Activated CD8-positive, alpha-beta memory T cell treated with anti-CD3 and anti-CD28 coated beads, Interleukin-2, amount 50 U/mL, for 1 hour (primary cell): ENCODE results near the gene TAF9B.
"Not testable (repeated sequence)": the region's sequence is repeated elsewhere in the genome, so short reads cannot be mapped to it uniquely, and the experiment has no call there.

Experiments
- DNase-seq: peaks from one replicate; pipeline ENCODE4 v3.0.0-alpha.2; 2020; ENCODE audit errors: extremely low read depth

The TAF9B gene

DNA sequence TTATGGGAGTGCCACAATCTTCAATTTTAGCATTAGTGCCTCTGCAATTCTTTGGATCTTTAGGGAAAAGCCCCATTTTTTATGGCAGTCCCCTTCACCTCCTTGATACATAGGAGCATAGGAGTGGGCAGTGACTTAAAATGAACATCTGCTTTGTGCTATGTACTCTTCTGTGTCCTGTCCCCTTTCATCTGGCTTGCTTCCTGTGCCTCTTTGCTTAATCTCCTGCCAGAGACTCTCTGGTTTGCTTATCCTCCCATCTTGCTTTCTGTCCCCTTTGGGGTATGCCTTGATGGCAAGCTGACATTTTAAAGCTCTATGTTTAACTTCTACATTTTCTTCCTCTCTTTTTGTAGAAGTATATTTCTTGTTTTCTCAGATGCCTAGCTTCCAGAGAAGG, 23.1 kb downstream of the TAF9B start:
- no peak for DNase-seq

- DNase-seq: no peak
These were observed 28.1 kb downstream of the TAF9B start for GRCh38 chrX:78111140-78111931.

DNA sequence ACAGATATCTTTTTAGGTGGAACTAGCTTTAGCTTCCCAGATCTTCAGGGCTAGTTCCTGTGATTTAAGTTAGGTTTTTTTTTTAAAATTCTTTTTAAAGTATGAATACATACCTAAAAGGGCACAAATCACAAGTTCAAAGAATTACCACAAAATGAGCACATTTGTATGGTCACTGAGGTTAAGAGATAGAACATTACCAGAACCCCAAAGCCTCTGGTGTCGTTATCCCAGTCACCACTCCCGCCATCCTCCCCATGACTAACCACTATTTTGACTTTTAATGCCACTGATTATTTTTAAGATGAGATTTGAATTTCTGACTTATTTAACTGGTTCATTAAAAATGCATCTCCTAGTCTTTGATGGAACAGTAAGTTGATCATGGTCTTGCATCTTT, 30.0 kb downstream of the TAF9B start:
- no peak for DNase-seq

- no peak for DNase-seq
These were observed 32.8 kb downstream of the TAF9B start for GRCh38 chrX:78106651-78106986.

- no peak for DNase-seq
These were observed 33.4 kb downstream of the TAF9B start for GRCh38 chrX:78105944-78106650.

- no peak for DNase-seq
These were observed 34.8 kb downstream of the TAF9B start for GRCh38 chrX:78104447-78105176.

DNA sequence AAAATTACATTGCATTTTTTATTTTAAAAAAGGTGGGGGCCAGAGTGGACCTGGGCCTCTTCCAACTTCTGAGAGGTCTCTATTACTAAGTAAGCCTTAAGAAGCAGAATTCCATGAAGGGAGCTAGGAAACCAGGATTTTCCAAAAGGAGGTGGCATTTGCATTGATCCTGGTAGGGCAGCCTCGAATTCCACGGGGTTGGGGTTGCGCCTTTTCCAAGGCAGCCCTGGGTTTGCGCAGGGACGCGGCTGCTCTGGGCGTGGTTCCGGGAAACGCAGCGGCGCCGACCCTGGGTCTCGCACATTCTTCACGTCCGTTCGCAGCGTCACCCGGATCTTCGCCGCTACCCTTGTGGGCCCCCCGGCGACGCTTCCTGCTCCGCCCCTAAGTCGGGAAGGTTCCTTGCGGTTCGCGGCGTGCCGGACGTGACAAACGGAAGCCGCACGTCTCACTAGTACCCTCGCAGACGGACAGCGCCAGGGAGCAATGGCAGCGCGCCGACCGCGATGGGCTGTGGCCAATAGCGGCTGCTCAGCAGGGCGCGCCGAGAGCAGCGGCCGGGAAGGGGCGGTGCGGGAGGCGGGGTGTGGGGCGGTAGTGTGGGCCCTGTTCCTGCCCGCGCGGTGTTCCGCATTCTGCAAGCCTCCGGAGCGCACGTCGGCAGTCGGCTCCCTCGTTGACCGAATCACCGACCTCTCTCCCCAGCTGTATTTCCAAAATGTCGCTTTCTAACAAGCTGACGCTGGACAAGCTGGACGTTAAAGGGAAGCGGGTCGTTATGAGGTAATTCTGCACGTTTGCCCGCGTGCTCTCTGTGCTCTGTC, 35.6 kb downstream of the TAF9B start, which contains the start of gene PGK1:
PGK1 (plus strand) TSS at position 626 of the 824 bp plus-strand sequence; CDS start at position 719, 93 bp downstream.
- peak; percentile 83 for DNase-seq

- DNase-seq: no peak
These were observed 36.3 kb downstream of the TAF9B start for GRCh38 chrX:78103001-78103622.

- no peak for DNase-seq
These were observed 37.4 kb downstream of the TAF9B start for GRCh38 chrX:78102091-78102490.

DNA sequence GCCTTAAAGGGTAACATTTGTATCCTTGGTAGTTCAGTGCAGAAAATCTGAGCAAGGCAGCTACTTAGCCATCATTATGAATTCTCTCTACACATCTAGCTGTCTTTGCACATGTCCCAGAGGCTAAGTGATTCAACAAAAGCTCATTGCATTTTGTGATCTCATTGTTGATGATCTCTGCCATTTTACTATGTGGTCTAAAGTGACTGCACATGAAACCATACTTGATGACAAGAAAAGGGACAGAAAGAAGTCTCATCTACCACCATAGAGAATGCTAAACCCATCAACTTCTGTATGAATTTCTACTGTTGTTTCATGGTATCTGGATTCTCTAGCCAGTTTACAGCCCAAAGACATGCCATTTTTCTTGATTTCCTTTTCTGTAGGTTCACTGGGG, 41.3 kb downstream of the TAF9B start:
- DNase-seq: no peak

- DNase-seq: no peak
These were observed 47.2 kb downstream of the TAF9B start for GRCh38 chrX:78092296-78092695.

DNA sequence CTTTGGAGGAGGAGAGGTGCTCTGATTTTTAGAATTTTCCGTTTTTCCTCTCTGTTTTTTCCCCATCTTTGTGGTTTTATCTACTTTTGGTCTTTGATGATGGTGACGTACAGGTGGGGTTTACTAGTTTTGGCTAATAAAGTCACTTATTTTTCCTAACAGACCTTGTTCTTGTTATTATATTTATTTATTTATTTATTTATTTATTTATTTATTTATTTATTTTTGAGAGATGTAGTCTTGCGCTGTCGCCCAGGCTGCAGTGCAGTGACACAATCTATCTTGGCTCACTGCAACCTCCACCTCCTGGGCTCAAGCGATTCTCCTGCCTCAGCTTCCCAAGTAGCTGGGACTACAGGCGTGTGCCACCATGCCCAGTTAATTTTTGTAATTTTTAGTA, 58.0 kb downstream of the TAF9B start:
- DNase-seq: not testable (repeated sequence)
